GM18907 (cell line): ENCODE results near the gene CFAP77.

Experiments used
- ATAC-seq: cut with Tn5 transposase; IDR thresholded peaks from one replicate; pipeline ENCODE4 v1.9.1; 2021; ENCODE audit warnings: mild to moderate bottlenecking, moderate library complexity; ENCODE audit not compliant: unreplicated experiment

CFAP77 gene

GRCh38 chr9:132407196-132407595, 2.8 kb upstream of the CFAP77 start:
- no peak for ATAC-seq

GRCh38 chr9:132408521-132408920, 1.5 kb upstream of the CFAP77 start:
- no peak for ATAC-seq

- ATAC-seq = no peak
These were observed 631 bp downstream of the CFAP77 start for GRCh38 chr9:132410642-132411041.

GRCh38 chr9:132411091-132411508, 1.1 kb downstream of the CFAP77 start:
- peak; percentile 51 for ATAC-seq

- no peak for ATAC-seq
These were observed 2.1 kb downstream of the CFAP77 start for GRCh38 chr9:132412089-132412488.

GRCh38 chr9:132413926-132414325, 3.9 kb downstream of the CFAP77 start:
- no peak for ATAC-seq

- ATAC-seq = no peak
These were observed 4.7 kb downstream of the CFAP77 start for GRCh38 chr9:132414731-132415130.

- no peak for ATAC-seq
These were observed 5.2 kb downstream of the CFAP77 start for GRCh38 chr9:132415181-132415580.

- no peak for ATAC-seq
These were observed 8.8 kb downstream of the CFAP77 start for GRCh38 chr9:132418726-132419363.

- ATAC-seq = no peak
These were observed 12.6 kb downstream of the CFAP77 start for GRCh38 chr9:132422574-132422973.

- no peak for ATAC-seq
These were observed 13.5 kb downstream of the CFAP77 start for GRCh38 chr9:132423503-132423902.

- no peak for ATAC-seq
These were observed 15.1 kb downstream of the CFAP77 start for GRCh38 chr9:132424857-132425674.

GRCh38 chr9:132425675-132426062, 15.7 kb downstream of the CFAP77 start:
- ATAC-seq = no peak

- no peak for ATAC-seq
These were observed 16.8 kb downstream of the CFAP77 start for GRCh38 chr9:132426639-132427414.

- no peak for ATAC-seq
These were observed 21.0 kb downstream of the CFAP77 start for GRCh38 chr9:132430998-132431397.

- no peak for ATAC-seq
These were observed 24.9 kb downstream of the CFAP77 start for GRCh38 chr9:132434881-132435280.

- no peak for ATAC-seq
These were observed 29.1 kb downstream of the CFAP77 start for GRCh38 chr9:132439153-132439552.

GRCh38 chr9:132440735-132441134, 30.7 kb downstream of the CFAP77 start:
- no peak for ATAC-seq

- no peak for ATAC-seq
These were observed 31.4 kb downstream of the CFAP77 start for GRCh38 chr9:132441404-132441803.

GRCh38 chr9:132443951-132444607, 34.1 kb downstream of the CFAP77 start:
- no peak for ATAC-seq

GRCh38 chr9:132446887-132447286, 36.9 kb downstream of the CFAP77 start:
- ATAC-seq = no peak
